HG03108 (cell line): ENCODE results near the gene MYH6.

Source experiments
- ATAC-seq: cut with Tn5 transposase; IDR thresholded peaks from one replicate; pipeline ENCODE4 v1.9.1; 2021; ENCODE audit warnings: moderate library complexity; ENCODE audit not compliant: unreplicated experiment

The MYH6 gene

DNA sequence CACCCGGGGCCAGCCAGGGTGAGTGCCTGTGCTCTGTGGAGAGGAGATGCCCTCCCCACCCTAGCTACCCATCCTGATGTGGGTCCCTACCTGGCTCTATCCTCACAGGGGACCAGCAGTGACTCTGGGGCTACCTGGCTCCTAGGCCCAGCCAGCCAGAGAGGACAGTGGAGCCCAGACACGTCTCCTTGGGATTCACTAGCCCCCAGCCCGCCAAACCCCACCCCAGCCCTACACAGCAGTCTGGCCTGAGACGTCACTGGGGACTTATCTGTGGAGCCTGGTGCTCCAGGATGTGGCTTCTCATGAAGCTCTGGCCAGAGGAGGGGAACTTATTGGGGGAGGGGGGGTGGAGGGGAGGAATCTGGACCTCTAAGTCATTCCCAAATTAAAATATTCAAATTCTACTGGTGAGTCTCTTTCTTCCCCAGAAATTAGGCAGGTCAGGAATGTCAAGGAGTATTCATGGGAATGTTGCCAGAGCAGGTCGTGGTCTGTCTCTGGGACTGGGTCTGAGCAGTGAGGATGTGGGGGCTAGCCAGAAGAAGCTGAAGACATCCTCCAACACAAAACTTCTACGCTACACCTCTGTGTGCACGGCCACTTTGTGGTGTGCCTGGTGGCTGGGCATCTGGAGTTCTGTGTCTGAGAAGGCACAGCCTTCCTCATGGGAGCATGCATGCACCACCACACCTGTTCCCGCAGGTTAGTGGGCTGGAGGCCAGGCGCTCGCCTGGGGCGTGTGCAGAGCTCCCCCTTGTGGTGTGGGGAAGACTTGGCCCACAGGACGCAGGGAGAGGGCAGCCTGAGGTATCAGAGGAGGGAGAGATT is 28.5 kb downstream of the MYH6 start:
- ATAC-seq = no peak

DNA sequence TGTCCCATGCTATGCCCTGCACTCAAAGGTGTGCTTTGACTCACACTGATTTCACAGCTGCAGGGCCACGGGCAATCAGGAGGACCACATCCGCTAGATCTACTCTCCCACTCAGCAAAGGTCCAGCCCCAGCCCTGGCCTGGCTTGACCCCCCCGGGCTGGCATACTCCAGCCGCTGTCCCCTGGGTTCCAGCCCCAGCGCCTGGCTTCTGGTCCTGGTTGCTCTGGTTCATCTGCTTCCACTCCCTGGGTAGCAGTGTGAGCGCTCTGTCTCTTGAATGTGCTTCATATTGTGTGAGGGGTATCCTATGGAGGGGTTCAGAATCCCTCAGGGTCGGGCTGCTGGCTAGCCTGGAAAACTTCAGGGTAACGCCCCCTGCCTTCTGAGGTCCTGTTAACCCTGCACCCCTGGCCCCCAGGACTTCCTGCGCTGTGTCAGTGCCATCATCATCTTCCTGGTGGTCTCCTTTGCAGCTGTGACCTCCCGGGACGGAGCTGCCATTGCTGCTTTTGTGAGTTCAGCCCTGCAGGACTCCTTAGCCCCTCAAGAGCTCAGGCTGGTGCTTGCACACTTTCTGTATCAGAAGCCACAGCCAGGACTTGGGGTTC is 29.4 kb downstream of the MYH6 start:
- no peak for ATAC-seq

DNA sequence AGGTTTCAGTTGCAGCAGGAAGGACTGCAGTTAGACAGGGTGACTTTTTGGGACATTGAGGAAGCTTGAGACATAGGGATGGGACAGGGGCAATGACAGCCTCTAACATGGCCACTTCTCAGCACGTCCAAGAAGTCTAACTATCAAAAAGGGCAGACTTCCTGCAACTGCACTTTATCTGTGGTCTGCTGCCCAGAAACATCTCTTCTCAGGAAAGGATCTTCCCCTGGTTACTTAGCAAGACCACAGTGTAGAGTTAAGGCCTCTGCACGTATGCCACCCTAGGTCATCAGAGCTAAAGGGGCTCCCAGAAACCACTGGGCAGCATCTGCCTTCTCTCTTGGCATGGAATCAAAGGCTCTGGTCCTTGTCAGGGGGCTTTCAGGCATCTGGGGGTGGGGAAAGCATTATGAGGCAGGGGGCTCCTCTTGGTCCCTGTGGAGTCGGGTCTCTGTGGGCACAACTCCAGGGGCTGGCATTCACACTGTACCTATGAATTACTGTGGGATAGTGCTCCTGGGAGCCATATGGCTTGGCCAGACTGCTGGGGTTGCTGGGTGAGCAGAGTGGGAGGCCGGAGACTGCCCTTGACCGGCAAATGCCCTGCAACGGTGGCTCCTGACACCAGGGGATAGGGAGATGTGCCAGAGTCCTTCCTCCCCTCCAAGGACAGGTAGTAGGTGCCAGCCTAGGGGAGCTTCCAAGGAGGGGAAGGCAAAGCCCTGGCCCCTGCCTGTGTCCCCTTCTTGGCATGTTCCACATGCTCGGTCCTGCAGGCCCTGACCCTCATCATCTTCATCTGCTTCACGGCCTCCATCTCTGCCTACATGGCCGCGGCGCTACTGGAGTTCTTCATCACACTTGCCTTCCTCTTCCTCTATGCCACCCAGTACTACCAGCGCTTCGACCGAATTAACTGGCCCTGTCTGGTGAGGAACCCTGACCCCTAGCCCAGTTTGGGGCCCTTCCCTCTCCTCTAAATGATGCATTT is 30.2 kb downstream of the MYH6 start:
- no peak for ATAC-seq

DNA sequence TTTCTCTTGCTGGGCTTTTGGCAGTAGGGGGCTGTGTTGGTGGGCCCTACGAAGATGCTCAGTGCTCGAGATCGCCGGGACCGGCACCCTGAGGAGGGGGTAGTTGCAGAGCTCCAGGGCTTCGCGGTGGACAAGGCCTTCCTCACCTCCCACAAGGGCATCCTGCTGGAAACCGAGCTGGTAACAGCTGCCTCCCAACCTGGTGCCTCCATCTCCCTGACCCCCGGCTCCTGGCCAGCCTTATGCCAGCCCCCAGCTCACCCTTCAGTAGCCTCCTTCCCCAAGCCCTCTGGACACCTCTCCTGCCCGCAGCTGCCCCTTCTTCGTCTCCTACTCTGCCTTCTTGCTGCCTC is 30.9 kb downstream of the MYH6 start:
- no peak for ATAC-seq

DNA sequence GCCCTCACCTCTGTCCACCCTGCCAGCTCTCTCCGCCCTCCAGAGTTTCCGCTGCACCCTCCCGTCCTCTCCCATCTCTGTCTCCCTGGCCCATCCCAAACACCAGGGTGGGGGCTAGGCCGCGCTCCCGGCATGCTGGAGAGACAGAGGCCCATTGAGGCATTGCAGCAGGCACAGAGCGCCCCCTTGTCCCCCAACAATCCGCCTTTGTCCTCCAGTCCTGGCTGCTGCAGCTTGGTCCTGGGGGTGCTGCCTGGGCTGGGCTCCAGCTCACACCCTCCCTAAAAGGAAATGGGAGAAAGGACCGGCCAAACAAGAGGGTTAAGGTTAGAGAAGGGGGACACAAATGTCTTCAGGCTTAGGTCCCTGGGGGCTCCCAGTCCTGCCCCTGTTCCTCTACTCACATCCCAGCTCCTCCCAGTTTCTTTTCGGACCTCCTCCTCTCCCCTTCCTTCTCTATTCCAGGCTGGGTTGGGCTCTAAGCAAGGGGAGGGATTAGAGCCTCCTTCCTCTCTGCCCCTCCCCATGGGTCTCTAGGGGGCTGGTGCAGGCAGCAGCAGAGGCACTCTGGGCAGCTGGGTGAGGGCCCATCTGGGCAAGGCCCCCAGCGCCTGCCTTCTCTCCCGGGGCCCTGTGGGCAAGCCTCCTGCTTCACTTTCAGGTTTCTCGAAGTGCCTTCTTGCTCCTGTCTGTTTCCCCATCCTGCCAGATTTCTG is 31.4 kb downstream of the MYH6 start, which contains the start of gene CMTM5:
Gene CMTM5 (plus strand): TSS at position 565 of the 716 bp plus-strand sequence. CDS start 206 bp downstream, outside the sequence.
- no peak for ATAC-seq

DNA sequence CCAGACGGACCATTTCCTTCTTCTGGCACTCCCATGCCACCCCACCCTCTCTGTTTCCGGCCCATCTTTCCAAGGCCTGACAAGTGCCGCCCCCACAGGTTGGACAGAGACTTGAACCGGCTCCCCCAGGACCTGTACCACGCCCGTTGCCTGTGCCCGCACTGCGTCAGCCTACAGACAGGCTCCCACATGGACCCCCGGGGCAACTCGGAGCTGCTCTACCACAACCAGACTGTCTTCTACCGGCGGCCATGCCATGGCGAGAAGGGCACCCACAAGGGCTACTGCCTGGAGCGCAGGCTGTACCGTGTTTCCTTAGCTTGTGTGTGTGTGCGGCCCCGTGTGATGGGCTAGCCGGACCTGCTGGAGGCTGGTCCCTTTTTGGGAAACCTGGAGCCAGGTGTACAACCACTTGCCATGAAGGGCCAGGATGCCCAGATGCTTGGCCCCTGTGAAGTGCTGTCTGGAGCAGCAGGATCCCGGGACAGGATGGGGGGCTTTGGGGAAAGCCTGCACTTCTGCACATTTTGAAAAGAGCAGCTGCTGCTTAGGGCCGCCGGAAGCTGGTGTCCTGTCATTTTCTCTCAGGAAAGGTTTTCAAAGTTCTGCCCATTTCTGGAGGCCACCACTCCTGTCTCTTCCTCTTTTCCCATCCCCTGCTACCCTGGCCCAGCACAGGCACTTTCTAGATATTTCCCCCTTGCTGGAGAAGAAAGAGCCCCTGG is 32.4 kb downstream of the MYH6 start:
- ATAC-seq = no peak

DNA sequence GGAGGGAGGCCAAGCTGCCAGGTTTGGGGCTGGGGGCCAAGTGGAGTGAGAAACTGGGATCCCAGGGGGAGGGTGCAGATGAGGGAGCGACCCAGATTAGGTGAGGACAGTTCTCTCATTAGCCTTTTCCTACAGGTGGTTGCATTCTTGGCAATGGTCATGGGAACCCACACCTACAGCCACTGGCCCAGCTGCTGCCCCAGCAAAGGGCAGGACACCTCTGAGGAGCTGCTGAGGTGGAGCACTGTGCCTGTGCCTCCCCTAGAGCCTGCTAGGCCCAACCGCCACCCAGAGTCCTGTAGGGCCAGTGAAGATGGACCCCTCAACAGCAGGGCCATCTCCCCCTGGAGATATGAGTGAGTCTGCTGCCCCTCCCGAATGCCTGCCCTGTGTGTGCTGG is 35.0 kb downstream of the MYH6 start:
- no peak for ATAC-seq

DNA sequence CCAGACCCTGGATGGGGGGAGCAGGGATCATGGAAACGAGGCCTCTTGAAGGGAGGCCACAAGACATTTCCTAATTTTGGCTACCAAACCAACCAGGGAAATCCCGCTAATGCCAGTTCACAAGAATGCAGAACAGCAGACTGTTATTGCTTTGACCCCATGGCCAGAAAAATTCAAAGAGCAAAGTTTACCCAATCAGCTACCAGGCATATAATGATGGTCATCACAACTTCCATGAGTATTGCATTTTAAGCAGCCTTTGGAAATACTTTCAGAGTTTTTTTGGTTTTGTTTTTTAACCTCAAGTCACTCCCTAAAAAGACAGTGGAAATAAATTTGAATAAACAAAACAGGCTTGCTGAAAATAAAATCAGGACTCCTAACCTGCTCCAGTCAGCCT is 35.6 kb downstream of the MYH6 start, which contains the start of gene IL25:
Gene IL25 (plus strand): TSS at position 301 of the 400 bp plus-strand sequence.
- no peak for ATAC-seq

DNA sequence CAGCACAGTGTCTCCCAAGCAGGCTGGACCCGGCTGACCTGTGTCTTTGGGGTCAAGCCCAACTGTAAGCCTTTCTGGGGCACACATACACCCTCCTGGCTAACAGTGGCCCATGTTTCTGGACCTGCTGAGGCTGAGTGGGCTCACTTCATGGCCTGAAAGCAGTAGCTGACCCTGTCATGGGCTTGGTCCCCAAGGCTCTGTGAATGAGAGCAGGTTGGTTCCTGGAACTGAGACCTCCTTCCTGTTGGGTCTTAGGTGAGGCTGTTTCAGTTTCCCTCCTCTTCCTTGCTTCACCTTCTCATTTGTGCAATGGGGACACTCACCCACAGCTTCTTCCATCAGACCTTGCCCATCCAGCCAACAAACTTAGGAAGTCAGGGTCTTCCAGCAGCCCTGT is 36.2 kb downstream of the MYH6 start:
- ATAC-seq = no peak

DNA sequence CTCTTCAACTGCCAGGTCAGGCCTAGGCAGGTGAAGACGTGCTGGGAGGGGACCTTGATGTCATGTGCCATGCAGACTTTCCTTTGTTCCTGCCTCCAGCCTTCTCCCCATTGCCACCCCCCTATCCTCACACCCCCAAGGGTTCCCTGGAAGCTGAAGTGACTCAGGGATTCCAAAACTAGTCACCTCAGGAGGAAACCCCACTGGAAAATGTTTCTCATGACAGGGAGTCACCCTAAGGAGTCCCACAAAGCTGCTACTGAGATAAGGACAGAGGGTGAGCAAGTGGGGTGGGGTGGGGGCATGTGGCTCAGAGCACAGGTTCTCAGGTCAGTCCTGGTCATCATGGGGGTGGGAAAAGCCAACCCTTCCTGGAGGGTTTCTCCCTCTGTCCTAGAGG is 37.9 kb downstream of the MYH6 start:
- no peak for ATAC-seq

DNA sequence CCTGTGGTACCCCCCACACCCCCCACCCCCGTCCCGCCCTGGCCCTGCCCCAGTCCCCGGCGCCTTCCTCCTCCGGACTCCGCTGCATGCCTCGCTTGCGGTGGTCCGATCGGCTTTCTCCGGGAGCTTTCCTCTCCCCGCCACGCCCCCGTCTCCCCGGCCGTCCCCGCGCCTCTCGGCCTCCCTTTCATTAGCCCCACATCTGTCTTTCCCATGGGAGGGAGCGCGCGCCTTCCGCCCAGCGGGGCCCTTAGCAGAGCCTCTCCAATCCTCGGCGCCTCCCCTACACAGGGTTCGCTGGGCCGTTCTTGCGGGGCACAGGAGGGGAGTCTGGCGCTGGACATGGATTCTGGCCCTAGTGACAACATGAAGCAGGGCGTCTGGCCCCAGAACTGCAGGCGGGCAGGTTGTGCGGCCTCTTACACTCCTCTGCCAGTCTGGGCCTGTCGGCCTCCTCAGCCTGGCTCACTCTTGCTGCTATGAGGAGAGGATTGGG is 41.6 kb downstream of the MYH6 start:
- no peak for ATAC-seq

DNA sequence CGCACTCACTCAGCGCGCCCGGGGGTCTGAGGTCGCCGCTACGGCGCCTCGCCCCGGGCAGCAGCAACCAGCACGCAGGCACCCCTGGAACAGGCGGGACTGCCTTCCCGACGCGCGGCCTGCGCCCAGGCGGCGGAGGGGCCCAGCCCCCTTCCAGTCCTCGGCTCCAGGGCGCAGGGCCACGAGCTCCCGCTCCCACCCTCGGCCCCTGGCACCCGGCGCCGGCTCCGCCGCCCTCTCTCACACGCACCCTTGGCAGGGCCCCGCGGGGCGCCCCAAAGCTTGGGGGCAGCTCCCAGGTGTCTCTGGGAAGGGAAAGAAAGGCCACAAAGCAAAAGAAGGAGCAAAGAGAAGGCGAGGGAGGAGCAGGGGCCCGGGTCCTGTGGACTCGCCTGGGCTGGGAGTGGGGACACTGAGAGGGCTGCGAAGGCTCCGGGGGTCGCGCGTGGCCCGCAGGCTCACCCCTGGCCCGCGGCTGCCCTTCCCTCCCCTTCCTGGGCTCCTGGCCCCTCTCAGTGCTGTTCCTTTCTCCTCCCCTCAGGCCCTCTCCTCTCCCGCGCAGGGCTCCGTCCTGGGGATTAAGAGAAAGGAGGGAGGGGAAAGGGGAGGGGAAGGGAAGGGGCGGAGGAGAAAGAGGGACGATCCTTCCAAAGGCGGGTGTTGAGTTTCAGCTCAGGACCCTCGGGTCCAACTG is 42.2 kb downstream of the MYH6 start:
- ATAC-seq = no peak

DNA sequence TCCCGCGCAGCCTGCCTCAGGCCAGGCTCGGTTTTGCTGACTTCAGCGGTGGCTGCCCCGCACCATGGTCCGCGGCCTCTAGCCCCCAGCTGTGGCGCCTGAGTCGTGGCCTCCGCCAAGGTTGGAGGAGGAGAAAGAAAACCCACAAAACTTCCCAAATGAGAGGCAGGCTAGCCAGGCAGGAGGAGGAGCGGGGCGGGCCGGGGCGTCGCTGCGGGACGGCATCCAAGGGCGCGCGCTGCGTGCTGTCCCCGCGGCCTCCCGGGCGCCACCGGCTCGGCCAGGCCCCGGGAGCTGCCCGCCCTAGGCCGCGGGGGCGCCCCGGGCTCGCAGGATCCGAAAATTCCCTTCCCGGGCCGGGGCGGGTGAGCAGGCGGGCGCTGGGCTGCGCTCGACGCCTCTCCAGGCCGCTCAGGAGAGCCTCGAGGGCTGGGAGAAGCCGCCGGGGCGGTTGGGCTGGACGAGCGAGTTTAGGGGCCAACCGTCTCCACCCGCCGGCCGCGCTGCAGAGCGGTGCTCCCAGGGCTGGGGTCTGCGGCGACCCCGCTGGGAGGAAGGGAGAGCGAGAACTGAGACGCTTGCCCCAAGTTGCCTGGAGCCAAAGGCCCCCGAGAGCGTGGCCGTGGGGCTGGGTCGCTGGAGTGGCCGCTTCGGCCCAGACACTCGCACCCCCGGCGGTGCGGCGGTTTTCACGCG is 42.9 kb downstream of the MYH6 start, which contains the start of gene EFS:
Gene EFS (minus strand): TSS at position 137 of the 696 bp plus-strand sequence. CDS start 147 bp downstream, outside the sequence.
- ATAC-seq = no peak

DNA sequence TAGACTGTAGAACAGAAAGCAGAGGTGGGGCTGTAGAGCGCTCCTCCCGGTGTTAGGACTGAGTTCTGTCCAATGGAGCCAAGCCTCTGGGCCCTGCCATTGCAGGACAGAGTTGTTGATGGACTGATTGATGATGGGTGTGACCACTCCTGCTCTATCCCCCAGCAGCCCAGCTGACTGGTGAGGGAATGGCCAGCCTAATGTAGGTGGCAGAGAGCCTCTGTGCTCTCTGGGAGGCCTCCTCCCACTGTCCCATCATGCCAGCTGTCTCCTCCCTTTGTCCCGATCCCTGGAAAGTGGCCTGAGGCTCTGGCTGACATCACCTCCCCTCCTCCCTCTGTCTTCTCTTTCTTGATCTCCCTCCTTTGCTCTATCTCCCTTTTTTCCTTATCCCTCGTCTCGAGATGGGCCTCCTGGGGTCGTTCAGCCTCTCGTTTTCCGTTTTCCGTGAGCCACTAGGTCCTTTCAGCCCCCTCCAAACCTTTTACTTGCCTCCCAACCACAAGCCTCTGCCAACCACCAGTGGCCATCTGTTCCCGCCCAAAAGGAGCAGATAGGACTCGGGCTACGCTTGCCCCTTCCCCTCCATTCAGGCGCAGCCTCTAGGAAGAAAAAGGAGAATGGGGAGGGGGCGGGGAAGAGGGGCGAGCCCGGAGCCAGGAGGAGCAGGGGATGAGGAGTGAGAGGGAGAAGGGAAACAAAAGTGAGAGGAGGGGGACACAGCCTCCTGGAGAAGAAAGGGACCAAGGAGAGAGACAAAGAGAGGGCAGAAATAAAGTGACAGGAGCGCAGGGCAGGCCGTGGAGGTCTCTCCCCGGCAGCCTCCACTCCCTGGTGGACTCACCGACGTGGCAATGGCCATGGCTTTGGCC is 43.7 kb downstream of the MYH6 start:
- ATAC-seq = no peak

DNA sequence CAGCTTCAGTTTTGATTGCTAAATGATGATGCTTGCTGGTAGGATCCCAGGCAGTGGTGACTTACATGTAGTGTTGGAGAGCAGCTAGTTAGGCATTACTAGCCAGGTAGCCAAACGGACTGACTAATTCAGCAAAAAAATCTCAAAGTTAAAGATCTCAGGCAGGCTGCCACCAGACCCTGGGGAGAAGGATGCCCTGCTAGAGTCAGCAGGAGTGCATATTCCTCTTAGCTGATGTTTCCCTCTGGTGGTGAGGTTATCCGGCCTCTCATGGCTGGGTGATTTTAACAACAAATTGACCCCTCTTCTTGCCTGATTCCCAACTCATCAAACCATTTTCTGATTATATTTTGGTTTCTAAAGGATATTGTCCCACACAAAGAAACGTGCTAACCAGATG is 45.9 kb downstream of the MYH6 start:
- no peak for ATAC-seq

DNA sequence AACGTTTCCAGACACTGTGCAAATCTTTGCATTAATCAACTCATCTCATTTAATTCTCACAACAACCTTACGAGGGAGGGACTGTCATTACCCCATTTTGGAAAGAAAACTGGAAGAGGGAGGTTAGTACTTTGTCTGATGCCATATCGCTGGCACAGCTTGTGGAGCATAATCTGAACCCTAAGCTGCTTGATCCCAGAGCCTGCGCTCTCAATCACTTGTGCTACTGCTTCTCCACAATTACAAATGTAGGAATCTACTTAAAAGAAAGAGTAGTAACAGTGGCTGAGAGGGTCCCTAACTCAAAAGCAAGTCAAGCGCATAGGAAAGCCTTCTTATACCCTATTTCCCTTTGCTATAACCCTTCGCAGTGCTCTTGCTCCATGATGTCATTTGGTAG is 46.3 kb downstream of the MYH6 start:
- no peak for ATAC-seq

DNA sequence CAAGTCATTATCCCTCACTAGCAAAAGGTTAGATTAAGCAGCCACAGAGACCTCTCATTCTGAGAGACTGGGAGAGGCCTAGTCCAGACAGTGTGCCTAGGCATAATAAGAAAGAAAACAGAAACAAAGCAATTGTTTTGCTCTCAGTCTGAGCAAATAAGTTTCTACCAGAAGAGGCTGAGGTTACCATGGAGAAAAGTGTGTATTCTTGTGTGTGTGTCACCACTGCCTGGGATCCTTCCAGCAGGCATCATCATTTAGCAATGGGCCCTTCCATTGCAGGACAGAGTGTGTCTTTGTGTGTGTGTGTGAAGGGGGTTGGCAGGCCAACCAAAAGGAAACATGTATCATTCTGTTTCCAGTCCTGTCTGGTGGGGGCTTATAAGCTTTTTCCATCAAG is 46.8 kb downstream of the MYH6 start:
- ATAC-seq = no peak

DNA sequence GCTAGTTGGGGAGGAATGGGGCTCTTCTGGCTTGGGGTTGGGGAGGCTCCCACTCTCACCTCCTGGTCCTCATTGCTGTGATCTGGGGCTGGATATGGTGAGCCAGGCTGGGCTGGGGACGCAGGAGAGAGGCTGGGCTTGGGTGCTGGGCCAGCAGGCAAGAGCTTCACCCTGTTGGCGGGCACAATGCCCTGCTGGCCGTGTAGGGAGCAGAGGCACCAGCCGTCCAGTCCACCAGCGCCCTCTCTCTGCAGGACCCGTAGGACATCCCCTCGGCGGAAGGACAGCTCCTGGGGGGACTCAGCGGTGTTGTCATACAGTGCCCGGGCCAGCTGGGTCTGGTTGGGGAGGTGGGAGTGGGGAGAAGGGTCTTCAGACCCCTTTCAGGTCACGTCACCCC is 47.6 kb downstream of the MYH6 start:
- no peak for ATAC-seq
